SU-DHL-6 (cell line): ENCODE results near the gene SRP54.

Experiments used
- EZH2phosphoT487 ChIP-seq: fragments of 200-600 bp; sonication (generic), shearing (Covaris generic); conservative IDR thresholded peaks from 2 replicates; pipeline ENCODE4 v1.6.1; 2018; ENCODE audit warnings: mild to moderate bottlenecking, antibody characterized with exemption, low read length, moderate library complexity, mixed read lengths
- TF ChIP-seq, protein P1 (sequence below): fragments of 200-600 bp; sonication (generic); IDR thresholded peaks from one replicate; pipeline ENCODE4 v1.5.1; 2017; ENCODE audit warnings: antibody characterized with exemption, mild to moderate bottlenecking, low read length, moderate library complexity; ENCODE audit not compliant: insufficient read depth, poor library complexity, severe bottlenecking

DNA sequence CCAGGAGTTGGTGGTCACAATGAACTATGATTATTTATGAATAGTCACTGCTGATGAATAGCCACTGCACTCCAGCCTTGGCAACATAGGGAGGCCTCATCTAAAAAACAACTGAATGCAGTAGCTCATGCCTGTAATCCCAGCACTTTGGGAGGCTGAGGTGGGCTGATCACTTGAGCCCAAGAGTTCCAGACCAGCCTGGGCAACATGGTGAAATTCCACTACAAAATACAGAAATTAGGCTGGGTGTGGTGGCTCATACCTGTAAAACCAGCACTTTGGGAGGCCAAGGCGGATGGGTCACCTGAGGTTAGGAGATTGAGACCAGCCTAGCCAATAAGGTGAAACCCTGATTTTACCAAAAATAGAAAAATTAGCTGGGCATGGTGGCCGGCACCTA, 49.8 kb downstream of the SRP54 start:
- TF ChIP-seq, protein P1, sequence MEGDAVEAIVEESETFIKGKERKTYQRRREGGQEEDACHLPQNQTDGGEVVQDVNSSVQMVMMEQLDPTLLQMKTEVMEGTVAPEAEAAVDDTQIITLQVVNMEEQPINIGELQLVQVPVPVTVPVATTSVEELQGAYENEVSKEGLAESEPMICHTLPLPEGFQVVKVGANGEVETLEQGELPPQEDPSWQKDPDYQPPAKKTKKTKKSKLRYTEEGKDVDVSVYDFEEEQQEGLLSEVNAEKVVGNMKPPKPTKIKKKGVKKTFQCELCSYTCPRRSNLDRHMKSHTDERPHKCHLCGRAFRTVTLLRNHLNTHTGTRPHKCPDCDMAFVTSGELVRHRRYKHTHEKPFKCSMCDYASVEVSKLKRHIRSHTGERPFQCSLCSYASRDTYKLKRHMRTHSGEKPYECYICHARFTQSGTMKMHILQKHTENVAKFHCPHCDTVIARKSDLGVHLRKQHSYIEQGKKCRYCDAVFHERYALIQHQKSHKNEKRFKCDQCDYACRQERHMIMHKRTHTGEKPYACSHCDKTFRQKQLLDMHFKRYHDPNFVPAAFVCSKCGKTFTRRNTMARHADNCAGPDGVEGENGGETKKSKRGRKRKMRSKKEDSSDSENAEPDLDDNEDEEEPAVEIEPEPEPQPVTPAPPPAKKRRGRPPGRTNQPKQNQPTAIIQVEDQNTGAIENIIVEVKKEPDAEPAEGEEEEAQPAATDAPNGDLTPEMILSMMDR, result no peak
- TF ChIP-seq EZH2phosphoT487, result no peak
